VCaP (cell line): ENCODE data around the gene MIOX.
A peak's percentile ranks its signal among the peaks of the same experiment; 100 is the strongest.

Experiments used
- H3K27ac ChIP-seq: fragments of 450-650 bp; 2 replicates; pipeline ENCODE4 v1.5.1; 2017
- TF ChIP-seq, protein P1 (sequence below): fragments of 450-650 bp; conservative IDR thresholded peaks from 2 replicates; pipeline ENCODE4 v1.5.1; 2017; ENCODE audit warnings: mild to moderate bottlenecking, moderate library complexity

MIOX gene

GRCh38 chr22:50456466-50457234, 30.0 kb upstream of the MIOX start:
- TF ChIP-seq, protein P1, sequence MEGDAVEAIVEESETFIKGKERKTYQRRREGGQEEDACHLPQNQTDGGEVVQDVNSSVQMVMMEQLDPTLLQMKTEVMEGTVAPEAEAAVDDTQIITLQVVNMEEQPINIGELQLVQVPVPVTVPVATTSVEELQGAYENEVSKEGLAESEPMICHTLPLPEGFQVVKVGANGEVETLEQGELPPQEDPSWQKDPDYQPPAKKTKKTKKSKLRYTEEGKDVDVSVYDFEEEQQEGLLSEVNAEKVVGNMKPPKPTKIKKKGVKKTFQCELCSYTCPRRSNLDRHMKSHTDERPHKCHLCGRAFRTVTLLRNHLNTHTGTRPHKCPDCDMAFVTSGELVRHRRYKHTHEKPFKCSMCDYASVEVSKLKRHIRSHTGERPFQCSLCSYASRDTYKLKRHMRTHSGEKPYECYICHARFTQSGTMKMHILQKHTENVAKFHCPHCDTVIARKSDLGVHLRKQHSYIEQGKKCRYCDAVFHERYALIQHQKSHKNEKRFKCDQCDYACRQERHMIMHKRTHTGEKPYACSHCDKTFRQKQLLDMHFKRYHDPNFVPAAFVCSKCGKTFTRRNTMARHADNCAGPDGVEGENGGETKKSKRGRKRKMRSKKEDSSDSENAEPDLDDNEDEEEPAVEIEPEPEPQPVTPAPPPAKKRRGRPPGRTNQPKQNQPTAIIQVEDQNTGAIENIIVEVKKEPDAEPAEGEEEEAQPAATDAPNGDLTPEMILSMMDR: peak; percentile 44

GRCh38 chr22:50459016-50459415, 27.6 kb upstream of the MIOX start:
- H3K27ac ChIP-seq: no peak overlapping the region
- TF ChIP-seq, protein P1: no peak

More at GRCh38 chr22:50456466-50457234, 30.0 kb upstream of the MIOX start:
- H3K27ac ChIP-seq: no peak overlapping the region

GRCh38 chr22:50459496-50460140, 27.0 kb upstream of the MIOX start:
- TF ChIP-seq, protein P1: no peak
- H3K27ac ChIP-seq: no peak overlapping the region

GRCh38 chr22:50460938-50461337, 25.7 kb upstream of the MIOX start:
- no peak overlapping the region for H3K27ac ChIP-seq
- TF ChIP-seq, protein P1: no peak

DNA sequence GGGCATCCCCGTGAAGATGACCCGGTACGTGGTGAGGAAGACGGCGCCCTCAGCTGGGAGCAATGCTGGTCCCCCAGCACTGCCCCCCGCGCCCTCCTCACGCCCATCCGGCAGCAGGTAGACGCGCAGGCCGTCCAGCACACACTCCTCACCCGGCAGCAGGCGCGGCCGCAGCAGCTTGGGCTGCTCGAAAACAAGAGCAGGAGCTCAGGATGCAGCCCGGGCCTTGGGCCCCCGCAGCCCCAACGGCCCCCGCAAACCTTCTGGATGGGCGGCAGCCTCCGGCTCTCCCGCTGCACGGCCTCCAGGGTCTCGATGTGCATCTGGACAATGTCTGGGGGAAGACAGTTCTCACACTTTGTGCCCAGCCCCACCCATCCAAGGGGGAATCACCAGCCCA, 25.1 kb upstream of the MIOX start:
- H3K27ac ChIP-seq: no peak overlapping the region
- TF ChIP-seq, protein P1: no peak

GRCh38 chr22:50461979-50462540, 24.6 kb upstream of the MIOX start:
- H3K27ac ChIP-seq: no peak overlapping the region
- TF ChIP-seq, protein P1: no peak

GRCh38 chr22:50463188-50463900, 23.3 kb upstream of the MIOX start:
- H3K27ac ChIP-seq: no peak overlapping the region
- TF ChIP-seq, protein P1: no peak
